Kidney (tissue), 14 donors: Measurements from ENCODE around the gene KCTD2. TPM values are rescaled to one million over a fixed set of nuclear protein-coding genes. Genes with fewer than 3 reads are reported as not detected.
"Not testable (repeated sequence)": the region's sequence is repeated elsewhere in the genome, so short reads cannot be mapped to it uniquely, and the experiment has no call there.

Experiments
- DNase-seq, 5 donors: peaks; one replicate each; pipeline ENCODE4 v3.0.0-alpha.2; 2013 to 2020
- FAIRE-seq: peaks from 2 replicates; lab custom pipeline; 2012; peaks lifted over from hg19 to GRCh38; lab: Jason Lieb, UNC
- H3K27ac ChIP-seq, 2 donors: one replicate each; pipeline ENCODE4 v1.7.0; 2013; ENCODE audit warnings: low read depth in 2 of 2, low read length in 2 of 2, inconsistent platforms in 1 of 2
- H3K27me3 ChIP-seq: one replicate; pipeline ENCODE4 v1.7.1; 2013; ENCODE audit warnings: low read length, inconsistent platforms; ENCODE audit not compliant: control insufficient read depth, insufficient read depth
- H3K36me3 ChIP-seq, 3 donors: one replicate each; pipeline versions ENCODE4 v1.7.0 to v1.7.1; 2013; ENCODE audit warnings: low read length in 3 of 3, control low read depth in 1 of 3, inconsistent platforms in 1 of 3; ENCODE audit not compliant: insufficient read depth in 3 of 3, control insufficient read depth in 2 of 3
- H3K4me1 ChIP-seq, 3 donors: one replicate each; pipeline versions ENCODE4 v1.7.0 to v1.7.1; 2013; ENCODE audit warnings: low read length in 3 of 3, inconsistent platforms in 1 of 3, low read depth in 1 of 3; ENCODE audit not compliant: control insufficient read depth in 2 of 3, insufficient read depth in 2 of 3
- H3K4me3 ChIP-seq, 3 donors: one replicate each; pipeline versions ENCODE4 v1.7.0 to v1.8.1; 2013; ENCODE audit warnings: low read length in 3 of 3, control low read depth in 1 of 3, inconsistent platforms in 1 of 3
- H3K9ac ChIP-seq, 3 donors: one replicate each; pipeline versions ENCODE4 v1.7.0 to v1.7.1; 2013; ENCODE audit warnings: low read length in 3 of 3, control low read depth in 1 of 3, inconsistent platforms in 1 of 3
- H3K9me3 ChIP-seq, 3 donors: one replicate each; pipeline versions ENCODE4 v1.7.0 to v1.7.1; 2013; ENCODE audit warnings: low read length in 3 of 3, control low read depth in 1 of 3, inconsistent platforms in 1 of 3; ENCODE audit not compliant: control insufficient read depth in 2 of 3, insufficient read depth in 1 of 3
- CTCF ChIP-seq: IDR thresholded peaks from 3 replicates; pipeline ENCODE4 v1.5.1; 2012; ENCODE audit warnings: mild to moderate bottlenecking, moderate library complexity, borderline replicate concordance; ENCODE audit not compliant: insufficient read depth; ENCODE audit errors: extremely low read depth
- intact Hi-C: fragments of 100-400 bp; cut with DNase I; formaldehyde crosslinking; loops from one replicate; pipeline ENCODE4 v1.11.1; 2022
- polyA plus RNA-seq: library from polyadenylated mRNA; stranded (reverse); fragments of 350-450 nt; fragmentation: Illumina TruSeq; extraction: RNeasy Lipid Tissue Mini Kit (QIAGEN cat#74804); gene quantifications from one replicate; pipeline ENCODE4 v1.2.3, GENCODE V29; 2014; ENCODE audit warnings: low read depth, low replicate concordance; ENCODE audit not compliant: insufficient read depth
- total RNA-seq: library from RNA; stranded (reverse); fragmentation: NEBNext Ultra II Directional; extraction: Animal tissue kit (Norgen Biotek cat#: 25700); gene quantifications from one replicate; pipeline ENCODE4 v1.2.1, GENCODE V29; 2021
- donor health status: control.
- donor health status: control.
- donor health status: control.
- donor health status: control.
- donor health status: control.
- donor health status: DM: yes; HTN: yes; CAD: no.
- donor health status: Normal renal cell carcinoma (clear cell type).

Gene KCTD2
- total and polyA plus RNA-seq, 2 donors from 2014 or later = 26.0 to 30.2 TPM

- FAIRE-seq (no peak), DNase-seq (peak in 1 of 5 donors; percentile 6)
- no peak for TF ChIP-seq CTCF
- intact Hi-C loops = no loop called here
- Histone ChIP-seq H3K27me3 (no peaks in the 10 kb centered on the region), H3K36me3 (peaks cover 0 to 6% (median 6%) of the 10 kb centered on the region in 3 donors), H3K4me3 (no peak overlapping the region), H3K9ac (no peak overlapping the region), H3K4me1 (peaks cover 0 to 2% (median 0%) of the 10 kb centered on the region in 3 donors), H3K9me3 (no peaks in the 10 kb centered on the region), H3K27ac (no peak overlapping the region)
These were observed 21.7 kb downstream of the KCTD2 start for GRCh38 chr17:75068750-75069149.

GRCh38 chr17:75069783-75070182 is 22.8 kb downstream of the KCTD2 start:
- FAIRE-seq = no peak
- peak; percentile 40 for TF ChIP-seq CTCF
- no peak overlapping the region for H3K9ac ChIP-seq
- H3K27me3 ChIP-seq = no peaks in the 10 kb centered on the region
- intact Hi-C loops = no loop called here
- H3K27ac ChIP-seq = no peak overlapping the region
- H3K4me1 ChIP-seq = peaks cover 0 to 11% (median 0%) of the 10 kb centered on the region in 3 donors
- no peak overlapping the region for H3K4me3 ChIP-seq
- H3K9me3 ChIP-seq = no peaks in the 10 kb centered on the region
- no peaks in the 10 kb centered on the region for H3K36me3 ChIP-seq
- peak in 1 of 5 donors; percentile 26 for DNase-seq

DNA sequence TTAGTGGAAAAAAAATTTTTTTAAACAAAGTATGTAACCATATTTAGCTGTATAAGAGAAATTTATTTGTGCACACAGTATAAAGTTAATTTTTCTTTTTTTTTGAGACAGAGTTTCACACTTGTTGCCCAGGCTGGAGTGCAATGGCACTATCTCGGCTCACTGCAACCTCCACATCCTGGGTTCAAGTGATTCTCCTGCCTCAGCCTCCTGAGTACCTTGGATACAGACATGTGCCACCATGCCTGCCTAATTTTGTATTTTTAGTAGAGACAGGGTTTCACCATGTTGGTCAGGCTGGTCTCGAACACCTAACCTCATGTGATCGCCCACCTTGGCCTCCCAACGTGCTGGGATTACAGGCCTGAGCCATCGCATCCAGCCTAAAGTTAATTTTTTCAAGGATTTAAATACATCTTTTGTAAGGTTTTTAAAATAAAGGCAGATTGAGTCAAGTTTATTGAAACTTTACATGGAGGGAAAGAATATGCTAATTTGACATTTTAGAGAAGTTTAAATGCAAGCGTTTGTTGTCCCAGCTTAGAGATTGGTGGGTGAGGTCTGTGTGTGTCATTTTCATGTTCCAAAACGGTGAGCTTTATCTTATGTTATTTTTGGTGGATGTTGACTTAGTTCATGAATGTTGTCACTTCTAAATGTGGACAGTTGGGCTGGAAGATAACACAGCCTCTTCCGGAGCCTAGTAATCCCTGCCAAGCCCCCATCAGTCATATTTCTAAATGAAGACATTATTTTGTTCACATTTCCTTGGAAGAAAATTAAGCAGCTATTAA is 24.6 kb downstream of the KCTD2 start:
- FAIRE-seq, H3K36me3 ChIP-seq, H3K9me3 ChIP-seq, H3K27me3 ChIP-seq, H3K4me3 ChIP-seq, H3K9ac ChIP-seq, intact Hi-C loops, H3K27ac ChIP-seq: not testable (repeated sequence)
- peak in 1 of 5 donors; percentile 39 for DNase-seq
- H3K4me1 ChIP-seq = peaks cover 0 to 11% (median 0%) of the 10 kb centered on the region in 3 donors

- intact Hi-C loops, H3K27ac ChIP-seq, H3K36me3 ChIP-seq, FAIRE-seq, DNase-seq, H3K9ac ChIP-seq, H3K9me3 ChIP-seq, H3K27me3 ChIP-seq, H3K4me3 ChIP-seq: not testable (repeated sequence)
- peaks cover 0 to 22% (median 4%) of the 10 kb centered on the region in 3 donors for H3K4me1 ChIP-seq
These were observed 25.9 kb downstream of the KCTD2 start for GRCh38 chr17:75072909-75073308.
